Urothelium cell line (cell line): ENCODE results near the gene CYSRT1.

Experiments used
- DNase-seq: peaks from one replicate; pipeline ENCODE4 v3.0.0; 2011; ENCODE audit warnings: low spot score, mixed read lengths
- FAIRE-seq: peaks from 2 replicates; lab custom pipeline; 2011; peaks lifted over from hg19 to GRCh38; lab: Jason Lieb, UNC

Gene CYSRT1

DNA sequence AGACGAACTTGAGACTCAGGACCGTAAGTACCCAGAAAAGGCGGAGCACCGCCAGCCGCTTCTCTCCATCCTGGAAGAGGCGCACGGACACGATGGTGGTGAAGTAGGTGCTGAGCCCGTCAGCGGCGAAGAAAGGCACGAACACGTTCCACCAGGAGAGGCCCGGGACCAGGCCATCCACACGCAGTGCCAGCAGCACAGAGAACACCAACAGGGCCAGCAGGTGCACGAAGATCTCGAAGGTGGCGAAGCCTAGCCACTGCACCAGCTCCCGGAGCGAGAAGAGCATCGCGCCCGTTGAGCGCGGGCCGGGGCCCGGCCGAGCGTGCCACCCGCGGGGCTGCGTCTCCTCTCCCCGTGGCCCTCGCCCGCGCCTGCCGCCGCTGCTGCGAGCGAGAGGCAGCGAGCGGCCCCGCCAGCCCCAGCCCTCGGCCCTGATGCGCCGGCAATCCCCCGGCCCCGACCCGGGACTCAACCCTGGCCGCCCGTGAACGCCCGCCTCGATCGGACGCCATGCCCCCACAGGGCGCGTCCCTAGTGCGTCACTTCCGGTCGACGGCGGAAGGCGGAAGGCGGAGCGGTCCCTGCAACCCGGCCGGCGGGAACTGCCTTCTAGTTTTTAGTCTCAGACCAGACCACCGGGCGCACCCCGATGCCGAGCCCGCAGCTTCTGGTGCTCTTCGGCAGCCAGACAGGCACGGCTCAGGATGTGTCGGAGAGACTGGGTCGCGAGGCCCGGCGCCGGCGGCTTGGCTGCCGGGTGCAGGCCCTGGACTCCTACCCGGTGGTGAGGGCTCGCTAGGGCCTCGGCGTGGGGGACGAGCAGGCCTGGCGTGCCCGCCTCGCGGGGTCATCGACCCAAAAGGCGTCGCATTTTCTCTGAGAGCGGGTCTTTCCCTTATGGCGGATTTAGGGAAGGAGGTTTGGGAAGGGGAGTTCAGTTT lies 19.6 kb upstream of the CYSRT1 start, which contains the start of the genes NDOR1 and TMEM203:
Gene NDOR1 (plus strand): TSS at position 575 of the 944 bp plus-strand sequence. CDS start 78 bp downstream, at position 653.
Gene TMEM203 (minus strand): TSS at position 523 of the 944 bp plus-strand sequence. CDS start 234 bp downstream, at position 289.
- DNase-seq = peak; percentile 92
- peak; percentile 37 for FAIRE-seq

DNA sequence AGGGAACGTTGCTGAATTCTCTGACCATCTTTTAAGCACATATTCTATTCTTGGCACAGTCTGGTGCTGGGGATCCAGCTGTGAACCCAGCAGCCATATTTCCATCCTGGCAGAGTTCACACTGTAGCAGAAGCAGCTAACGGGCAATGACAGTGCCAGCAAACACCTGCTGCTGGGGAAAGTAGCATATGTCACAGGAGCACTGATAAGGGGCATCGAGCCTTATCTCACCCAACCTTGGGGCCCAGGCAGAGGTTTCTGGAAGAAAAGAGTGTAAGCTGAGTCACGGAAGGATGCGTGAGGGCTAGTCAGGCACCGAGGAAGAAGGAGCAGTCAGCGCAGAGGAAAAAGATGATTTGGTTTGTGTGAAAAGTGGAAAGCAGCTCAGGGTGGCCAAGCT lies 18.4 kb upstream of the CYSRT1 start:
- FAIRE-seq (no peak), DNase-seq (no peak)

DNA sequence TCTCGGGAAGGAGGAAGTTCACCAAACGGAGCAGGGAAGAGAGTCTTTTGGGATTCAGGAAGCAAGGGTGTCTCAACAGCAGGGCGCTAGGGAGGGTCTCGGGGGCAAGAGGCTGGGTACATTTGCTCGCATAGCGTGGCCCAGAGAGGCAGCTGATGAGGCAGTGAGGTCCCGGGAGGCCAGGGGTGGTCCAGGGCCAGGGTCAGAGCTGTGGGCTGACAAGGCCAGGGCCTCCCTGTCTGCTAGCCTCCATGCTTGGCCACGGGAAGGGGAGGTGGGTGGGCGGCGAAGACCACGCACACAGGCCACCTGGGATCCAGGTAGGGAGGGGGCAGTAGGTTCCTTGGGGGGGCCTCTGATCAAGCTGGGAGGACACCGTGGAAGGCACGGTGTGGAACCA lies 13.4 kb upstream of the CYSRT1 start:
- DNase-seq = no peak
- FAIRE-seq = no peak

DNA sequence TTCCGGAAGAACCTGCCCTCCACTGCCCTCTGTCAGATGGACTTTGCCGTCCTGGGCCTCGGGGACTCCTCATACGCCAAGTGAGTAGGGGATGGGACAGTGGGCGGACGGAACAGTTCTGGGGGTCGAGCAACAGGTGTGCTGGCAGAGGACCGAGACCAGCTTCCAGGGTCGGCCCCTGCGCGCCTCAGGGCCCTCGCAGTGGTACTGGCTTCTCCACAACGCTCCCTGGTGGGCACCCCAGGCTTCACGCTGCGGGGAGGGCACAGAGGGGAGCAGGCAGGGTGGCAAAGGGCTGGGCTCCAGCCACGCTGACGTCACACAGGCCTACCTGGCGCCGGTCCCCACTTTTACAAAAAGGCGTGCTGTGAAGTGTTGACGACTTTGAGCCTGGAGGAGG lies 12.5 kb upstream of the CYSRT1 start:
- FAIRE-seq (no peak), DNase-seq (no peak)

DNA sequence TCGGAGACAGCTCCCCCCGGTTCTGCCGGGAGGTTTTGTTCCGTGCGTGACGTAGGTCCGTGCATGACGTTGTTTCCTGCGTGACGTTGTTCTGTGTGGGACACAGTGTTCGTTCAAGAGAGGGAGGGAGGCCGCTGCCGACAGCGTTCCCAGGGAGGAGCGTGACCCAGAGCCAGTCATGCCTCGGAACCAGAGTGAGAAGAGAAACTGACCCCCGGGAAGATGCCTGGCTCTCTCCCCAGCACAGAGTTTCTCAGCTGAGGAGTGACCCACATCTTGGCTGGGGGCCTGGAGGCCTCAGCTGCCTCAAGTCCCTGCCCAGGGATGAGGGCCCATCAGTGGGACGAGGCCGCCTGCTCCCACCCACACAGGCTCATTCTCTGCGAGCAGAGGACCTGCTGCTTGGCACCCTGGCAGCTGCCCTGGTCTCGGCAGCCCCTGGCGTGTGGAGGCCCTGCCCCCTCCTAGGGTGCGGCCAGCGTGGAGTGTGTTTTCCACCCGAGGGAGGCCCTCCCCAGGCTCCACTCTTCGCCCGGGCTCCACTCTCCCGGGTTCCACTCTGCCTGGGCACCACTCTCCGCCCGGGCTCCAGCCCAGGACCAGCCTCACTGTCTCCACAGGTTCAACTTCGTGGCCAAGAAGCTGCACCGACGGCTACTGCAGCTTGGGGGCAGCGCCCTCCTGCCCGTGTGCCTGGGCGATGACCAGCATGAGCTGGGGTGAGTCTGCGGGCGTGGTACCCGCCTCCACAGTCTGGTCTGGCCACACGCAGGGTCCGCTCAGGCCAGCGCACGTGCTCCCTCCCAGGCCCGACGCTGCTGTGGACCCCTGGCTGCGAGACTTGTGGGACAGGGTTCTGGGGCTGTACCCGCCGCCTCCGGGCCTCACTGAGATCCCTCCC lies 11.6 kb upstream of the CYSRT1 start:
- FAIRE-seq (no peak), DNase-seq (no peak)

DNA sequence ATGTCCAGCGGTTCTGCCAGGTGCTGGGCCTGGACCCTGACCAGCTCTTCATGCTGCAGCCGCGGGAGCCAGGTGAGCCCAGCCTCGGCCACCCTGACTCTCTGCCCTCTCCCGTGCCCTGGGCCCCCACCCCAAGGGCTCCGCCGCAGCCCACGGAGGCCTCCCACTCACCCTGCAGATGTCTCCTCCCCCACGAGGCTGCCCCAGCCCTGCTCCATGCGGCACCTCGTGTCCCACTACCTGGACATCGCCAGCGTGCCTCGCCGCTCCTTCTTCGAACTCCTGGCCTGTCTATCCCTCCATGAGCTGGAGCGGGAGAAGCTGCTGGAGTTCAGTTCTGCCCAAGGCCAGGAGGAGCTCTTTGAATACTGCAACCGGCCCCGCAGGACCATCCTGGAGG lies 10.4 kb upstream of the CYSRT1 start:
- no peak for DNase-seq

DNA sequence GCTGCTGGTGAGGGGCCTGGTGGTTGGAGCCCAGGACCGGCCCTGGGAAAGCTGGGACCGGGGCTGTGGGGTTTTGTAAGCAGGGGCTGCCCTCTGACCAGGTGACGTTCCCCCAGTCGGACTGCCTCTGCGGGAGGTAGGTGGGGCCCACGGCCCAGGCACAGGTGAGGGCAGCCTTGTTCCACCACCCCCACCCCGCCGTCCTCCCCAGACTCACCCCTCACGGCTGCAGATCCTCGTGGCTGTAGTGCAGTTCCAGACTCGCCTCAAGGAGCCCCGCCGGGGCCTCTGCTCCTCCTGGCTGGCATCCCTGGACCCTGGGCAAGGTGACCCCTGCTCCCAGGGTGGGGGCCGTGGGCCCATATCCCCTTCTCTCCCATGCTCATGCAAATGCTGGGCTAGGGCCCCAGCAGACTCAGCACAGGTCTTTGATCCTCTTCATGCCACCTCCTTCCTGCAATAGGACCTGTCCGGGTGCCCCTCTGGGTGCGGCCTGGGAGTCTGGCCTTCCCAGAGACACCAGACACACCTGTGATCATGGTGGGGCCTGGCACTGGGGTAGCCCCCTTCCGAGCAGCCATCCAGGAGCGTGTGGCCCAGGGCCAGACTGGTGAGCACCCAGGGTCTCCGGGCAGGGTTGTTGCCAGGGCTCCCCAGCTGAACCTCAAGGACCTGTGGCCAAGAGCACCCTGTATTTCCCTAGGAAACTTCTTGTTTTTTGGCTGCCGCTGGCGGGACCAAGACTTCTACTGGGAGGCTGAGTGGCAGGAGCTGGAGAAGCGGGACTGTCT lies 9.6 kb upstream of the CYSRT1 start:
- DNase-seq (no peak), FAIRE-seq (no peak)

More for the DNA sequence above, 10.4 kb upstream of the CYSRT1 start:
- no peak for FAIRE-seq

DNA sequence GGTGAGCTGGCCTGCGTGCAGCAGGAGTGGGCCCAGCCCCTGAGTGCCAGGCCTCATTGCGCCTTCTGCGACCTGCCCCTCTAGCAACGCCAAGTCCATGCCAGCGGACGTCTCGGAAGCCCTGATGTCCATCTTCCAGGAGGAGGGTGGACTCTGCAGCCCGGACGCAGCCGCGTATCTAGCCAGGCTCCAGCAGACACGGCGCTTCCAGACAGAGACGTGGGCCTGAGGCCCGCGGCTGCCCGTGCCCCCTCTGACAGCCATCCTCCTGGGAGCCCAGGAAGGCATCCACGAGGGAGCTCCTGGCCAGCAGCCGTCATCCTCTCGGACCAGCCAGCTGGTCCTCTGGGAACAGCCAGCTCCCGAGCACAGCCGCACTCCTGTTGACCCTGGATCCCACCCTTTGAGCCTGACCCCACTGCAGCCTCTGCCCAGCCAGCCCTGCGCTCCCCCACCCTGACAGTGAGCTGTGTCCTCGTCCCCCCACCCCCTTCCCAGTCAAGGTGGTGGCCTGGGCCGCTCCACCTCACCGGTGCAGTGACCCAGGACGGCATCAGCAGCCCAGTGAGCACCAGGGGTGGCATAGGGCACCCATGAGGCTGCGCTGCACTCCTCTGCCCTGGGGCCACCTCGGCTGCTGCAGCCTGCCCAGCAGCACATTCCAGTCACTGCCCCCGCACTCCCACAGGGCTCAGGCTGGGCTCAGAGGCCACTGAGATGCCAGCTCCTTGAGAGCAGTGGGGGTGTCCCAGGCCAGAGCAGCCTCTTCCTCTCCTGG lies 8.6 kb upstream of the CYSRT1 start:
- DNase-seq (no peak), FAIRE-seq (no peak)

DNA sequence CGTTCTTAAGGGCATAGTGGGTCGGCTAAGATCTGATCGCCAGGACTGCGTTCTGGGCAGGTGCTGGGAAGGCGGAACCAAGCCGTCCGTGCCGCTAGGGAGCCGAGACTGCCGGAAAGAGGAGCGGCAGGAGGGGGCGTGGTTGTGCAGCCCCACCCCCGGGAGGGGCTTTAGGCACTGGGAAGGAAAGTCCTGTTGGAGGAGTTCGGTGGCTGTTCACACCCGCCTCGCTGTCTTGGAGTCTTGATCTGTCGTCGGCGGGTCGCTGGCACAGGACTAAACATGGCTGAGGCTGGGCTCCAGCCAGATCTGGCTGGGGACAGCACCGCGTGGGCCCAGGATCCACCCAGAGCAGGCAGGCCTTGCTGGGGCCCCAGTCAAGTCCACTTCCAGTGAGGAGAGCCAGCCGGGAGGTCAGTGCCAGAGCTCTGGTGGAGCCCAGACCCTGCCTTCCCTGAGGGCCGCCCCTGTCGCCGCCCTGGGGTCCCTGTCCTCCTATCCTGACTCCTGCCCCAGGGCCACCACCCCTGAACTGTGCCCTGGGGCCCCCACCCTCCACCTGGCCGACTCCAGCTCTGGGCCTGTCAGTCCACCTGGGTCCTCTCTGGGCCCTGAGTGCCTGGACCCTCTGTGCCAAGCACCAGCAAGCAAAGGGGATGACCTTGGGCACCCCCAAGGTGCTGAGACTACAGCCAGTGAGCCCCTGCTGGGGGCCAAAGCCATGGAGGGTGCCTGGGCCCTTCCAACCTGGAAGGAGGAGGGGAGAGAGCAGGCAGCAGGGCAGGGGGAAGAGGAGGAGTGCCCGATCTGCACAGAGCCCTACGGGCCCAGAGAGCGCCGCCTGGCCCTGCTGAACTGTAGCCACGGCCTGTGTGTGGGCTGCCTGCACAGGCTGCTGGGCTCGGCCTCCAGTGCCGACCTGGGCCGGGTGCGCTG lies 7.4 kb upstream of the CYSRT1 start:
- no peak for DNase-seq
- FAIRE-seq = no peak

DNA sequence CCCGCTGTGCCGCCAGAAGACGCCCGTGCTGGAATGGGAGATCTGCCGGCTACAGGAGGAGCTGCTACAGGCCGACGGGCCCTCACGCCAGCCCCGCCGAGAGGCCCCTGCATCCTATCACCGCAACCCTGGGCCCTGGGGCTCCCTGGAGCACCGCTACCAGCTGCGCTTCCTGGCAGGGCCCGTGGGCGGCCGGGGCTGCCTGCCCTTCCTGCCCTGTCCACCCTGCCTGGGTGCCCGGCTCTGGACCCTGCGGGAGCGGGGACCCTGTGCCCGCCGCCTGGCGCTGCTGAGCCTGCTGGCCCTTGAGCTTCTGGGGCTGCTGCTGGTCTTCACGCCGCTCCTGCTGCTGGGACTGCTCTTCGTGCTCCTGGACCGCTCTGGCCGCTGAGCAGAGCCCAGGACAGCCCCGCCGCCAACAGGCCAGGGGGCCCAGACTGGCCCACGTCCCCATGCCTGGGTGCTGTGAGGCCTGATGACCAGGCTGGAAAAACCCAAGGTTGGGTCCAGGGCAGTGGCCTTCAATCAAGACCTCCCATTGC lies 6.7 kb upstream of the CYSRT1 start:
- FAIRE-seq (no peak), DNase-seq (no peak)

DNA sequence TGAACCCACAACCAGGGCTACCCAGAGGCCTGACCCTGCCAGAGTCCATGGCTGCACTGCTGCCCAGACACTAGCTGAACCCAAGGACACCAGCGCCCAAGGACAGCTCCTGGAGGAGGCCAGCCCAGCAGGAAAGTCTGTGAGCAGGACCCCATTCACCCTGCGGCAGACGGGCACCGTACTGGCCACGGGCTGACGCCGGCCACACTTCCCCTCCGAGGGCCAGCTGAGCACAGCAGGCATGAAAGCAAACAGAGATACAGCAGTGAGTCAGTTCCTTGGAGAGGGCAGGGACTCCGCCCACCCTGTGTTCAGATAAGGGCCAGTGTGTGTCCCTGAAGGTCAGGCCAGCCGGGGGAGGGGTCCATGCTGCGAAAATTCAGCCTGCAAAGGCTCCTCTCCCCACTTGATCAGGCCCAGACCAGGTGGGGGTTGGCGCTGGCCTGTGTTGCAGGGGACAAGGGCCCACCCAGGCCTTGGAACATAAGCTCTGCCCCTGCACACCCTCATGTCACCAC lies 6.2 kb upstream of the CYSRT1 start:
- DNase-seq (no peak), FAIRE-seq (no peak)

DNA sequence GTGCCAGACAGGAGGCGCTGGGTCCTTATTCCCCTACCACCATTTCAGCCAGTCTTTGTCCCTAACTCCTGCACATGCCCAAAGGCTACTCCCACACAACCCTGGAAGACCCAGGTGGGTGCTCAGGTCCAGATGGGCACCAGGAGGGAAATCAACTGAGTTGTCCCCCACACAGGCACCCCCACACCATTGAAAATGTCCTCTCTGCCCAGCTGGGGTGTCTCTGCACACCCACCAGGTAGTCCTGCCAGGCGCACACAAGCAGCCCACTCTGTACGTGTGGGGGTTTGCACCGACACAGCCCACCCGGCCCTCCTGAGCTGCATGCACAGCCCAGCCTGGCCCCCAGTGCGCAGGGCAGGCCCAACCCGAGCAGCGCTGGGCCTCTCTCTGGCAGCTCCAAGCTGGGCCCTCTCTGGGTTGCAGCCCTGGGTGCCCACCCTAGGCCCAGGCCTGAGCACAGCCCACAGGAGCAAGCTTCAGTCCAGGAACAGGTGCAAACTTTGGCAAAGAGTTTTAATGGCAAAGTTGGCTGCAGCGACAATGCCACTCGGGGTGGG lies 5.1 kb upstream of the CYSRT1 start:
- DNase-seq (no peak), FAIRE-seq (no peak)

DNA sequence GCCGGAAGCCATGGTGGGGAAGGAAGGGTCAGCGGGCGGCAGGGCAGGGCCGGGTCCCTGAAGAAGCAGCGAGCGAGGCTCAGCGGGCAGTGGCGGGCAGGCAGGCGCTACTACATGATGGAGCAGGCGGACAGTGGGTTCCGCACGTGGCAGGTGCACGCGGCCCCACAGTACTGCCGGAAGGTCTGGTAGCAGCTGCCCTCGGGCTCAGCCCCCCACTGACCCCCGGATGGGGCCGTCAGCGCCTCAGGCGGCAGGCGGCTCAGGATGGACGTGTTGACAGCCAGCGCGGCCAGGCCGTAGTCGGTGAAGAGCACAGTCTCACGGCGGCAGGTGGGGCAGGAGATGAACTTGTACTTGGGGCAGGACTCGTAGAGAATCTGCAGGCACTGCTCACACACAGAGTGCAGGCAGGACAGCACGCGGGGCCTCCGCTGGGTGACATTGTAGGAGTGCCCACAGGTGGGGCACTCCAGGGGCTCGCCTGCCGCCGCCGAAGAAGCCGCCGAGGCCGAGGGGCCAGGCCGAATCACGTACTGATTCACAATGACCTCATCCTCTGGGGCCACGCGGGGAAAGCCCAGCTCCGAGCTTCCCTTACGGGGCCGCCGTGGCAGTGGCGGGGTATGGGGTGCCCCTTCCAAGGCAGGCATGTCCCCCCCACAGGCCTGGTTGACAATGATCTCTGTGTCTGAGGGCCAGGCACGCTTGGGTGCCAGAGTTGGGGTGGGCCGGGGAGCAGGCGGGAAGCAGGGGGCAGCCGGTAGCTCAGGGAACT lies 4.5 kb upstream of the CYSRT1 start:
- DNase-seq (no peak), FAIRE-seq (no peak)

DNA sequence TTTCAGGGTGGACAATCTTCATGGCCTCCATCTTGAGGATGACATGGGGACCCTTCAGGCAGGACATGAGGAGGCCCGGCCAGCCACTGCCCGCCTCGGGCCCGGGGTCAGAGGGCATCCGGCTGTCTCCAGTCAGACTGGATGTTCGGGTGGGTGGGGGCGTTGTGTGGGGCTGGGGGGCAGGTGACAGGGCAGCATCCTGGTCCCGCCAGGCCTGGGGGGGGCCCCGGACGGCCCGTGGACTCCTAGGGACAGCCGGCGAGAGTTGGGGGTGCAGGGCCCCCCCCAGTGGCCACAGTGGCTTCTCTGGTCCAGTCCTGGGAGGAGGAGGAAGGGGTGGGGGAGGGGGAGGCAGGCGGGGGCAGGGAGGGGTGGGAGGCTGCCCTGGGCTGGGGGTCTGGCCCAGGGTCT lies 3.9 kb upstream of the CYSRT1 start:
- no peak for DNase-seq
- no peak for FAIRE-seq

DNA sequence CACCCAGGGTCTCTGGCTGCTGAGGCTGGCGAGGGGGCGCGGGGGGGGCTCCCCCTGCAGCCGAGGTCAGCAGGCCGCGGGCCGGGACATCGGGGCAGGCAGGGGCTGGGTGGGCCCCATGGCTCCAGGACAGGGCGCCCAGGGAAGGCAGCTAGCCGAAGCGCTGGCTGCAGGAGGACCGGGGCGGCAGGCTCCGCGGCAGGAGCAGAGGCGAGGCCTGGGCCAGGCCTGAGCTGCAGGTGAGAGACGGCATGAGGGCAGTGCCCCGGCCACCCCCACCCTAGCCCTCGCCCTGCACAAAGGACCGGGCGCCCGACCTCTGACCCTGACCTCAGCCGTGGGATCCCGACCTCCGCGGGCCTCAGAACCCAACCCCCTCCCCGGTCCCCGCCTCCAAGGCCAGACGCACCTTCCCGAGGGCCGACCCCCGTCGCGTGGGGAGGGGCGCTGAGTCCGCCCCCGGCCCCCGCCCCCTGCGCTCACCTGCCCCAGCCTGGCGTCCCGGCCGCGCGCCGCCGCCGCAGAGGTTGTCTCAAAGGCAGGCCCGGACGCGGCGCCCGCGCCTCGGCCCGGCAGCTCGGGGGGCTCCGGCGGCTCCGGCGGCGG lies 3.4 kb upstream of the CYSRT1 start:
- DNase-seq (no peak), FAIRE-seq (no peak)

DNA sequence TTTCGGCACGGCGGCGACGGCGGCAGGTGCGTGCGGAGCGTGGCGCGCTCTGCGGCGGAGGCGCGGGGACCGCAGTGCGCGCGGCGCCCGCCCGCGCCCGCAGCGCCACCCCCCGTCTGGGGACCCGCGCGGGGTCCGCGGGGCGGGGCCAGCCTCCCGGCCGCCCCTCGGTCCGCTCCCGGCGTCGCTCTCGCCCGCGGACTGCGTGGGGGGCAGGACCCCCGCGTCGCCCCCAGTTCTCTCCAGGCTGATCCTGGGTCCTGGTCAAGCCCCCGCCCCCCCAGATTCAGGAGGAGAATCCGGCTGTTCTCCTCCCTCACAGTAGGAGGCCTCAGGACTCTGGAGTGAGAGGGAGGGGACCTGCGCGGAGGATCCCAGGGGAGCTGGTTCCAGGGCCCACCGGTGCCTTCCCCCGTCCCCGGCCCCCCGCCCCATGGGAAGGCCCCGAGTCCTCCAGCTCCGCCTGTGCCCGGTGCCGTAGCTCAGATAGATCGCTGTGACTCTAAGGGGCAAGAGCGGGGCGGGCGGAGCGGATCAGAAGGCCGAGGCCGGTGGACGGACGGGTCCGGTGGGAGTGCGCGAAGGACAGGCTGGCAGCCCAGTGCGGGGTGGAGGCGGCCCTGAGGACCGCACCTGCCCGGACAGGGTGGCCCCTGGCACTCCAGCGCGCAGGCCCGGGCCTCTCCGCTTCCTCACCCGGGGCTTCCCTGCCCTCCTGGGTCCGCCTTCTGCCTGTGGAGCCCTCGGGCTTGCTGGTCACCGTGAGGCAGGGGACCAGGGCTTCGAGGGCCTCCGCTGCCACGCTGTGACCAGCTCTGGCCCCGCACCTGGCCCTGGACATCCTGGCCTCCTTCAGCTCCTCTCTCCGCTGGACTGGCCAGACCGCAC lies 2.5 kb upstream of the CYSRT1 start, which contains the start of gene RNF208:
Gene RNF208 (minus strand): TSS at position 51 of the 888 bp plus-strand sequence. CDS start 1,028 bp downstream, outside the sequence.
- no peak for DNase-seq
- FAIRE-seq = no peak
